GM10248 (cell line): ENCODE measurements around the gene BBX.

Experiments
- CTCF ChIA-PET: fragments of 300-600 bp; sonication (Branson Sonifier 250); formaldehyde crosslinking; extraction: SDS; loops from one replicate; lab custom pipeline; 2021; ENCODE audit warnings: antibody characterized with exemption; lab: Yijun Ruan, JAX
- POLR2A ChIA-PET: fragments of 350-650 bp; sonication (Branson Sonifier 250); formaldehyde crosslinking; extraction: SDS; loops from one replicate; lab custom pipeline; 2020; ENCODE audit warnings: antibody characterized with exemption; lab: Yijun Ruan, JAX
- DNase-seq: peaks from one replicate; pipeline ENCODE4 v3.0.0; 2012; ENCODE audit errors: extremely low spot score
- TF ChIP-seq, protein P1 (sequence below): IDR thresholded peaks from 2 replicates; pipeline ENCODE4 v1.5.1; 2012; ENCODE audit warnings: mild to moderate bottlenecking, low read depth; ENCODE audit errors: extremely low read depth, missing control alignments, control extremely low read depth

Gene BBX

DNA sequence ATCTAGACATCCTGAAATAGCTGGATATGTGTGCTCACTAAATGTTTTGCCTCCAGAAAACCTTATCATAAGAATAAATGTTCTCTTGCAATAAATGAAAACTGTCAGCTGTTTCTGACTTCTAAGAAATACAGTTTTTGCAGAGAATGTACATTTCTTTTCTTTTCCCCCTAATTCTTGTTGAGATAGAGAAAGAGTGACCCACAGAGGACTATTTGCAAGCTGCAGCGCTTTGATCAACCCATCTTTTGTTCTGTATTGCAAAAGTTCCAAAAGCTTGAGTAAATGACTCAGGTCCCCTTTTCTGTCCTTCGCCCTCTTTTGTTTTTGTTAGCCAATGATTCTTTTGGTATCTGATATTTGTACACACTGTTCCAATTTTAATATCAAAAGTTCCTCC lies 141.9 kb downstream of the BBX start:
- no peak for DNase-seq
- POLR2A ChIA-PET, result no interaction called here
- TF ChIP-seq, protein P1, sequence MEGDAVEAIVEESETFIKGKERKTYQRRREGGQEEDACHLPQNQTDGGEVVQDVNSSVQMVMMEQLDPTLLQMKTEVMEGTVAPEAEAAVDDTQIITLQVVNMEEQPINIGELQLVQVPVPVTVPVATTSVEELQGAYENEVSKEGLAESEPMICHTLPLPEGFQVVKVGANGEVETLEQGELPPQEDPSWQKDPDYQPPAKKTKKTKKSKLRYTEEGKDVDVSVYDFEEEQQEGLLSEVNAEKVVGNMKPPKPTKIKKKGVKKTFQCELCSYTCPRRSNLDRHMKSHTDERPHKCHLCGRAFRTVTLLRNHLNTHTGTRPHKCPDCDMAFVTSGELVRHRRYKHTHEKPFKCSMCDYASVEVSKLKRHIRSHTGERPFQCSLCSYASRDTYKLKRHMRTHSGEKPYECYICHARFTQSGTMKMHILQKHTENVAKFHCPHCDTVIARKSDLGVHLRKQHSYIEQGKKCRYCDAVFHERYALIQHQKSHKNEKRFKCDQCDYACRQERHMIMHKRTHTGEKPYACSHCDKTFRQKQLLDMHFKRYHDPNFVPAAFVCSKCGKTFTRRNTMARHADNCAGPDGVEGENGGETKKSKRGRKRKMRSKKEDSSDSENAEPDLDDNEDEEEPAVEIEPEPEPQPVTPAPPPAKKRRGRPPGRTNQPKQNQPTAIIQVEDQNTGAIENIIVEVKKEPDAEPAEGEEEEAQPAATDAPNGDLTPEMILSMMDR, result no peak
- CTCF ChIA-PET, result interaction anchor here (1.0 to 2.9 kb wide), 5 partner anchors 11 to 75 kb away, joined by 3 to 18 read pairs (median 3); no protein-coding TSS in a partner anchor

DNA sequence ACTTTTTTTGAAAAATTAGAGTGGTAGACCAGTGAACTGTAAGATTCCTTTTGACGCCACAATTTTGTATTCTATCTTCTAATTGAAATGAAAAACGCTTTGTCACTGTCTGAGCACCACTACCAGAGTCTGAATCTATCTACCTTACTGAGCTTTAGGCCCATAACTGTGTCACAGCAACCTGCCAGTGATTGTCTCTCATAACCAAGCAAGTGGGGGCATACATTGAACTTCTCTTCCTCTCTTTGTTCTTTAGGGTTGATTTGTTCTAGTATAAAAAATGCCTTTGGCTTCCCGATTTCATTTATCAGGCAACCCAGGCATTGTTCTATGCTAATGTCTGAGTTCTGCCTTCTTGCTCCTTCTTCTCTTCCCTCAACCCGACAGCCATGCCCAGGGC lies 142.6 kb downstream of the BBX start:
- TF ChIP-seq, protein P1, result no peak
- ChIA-PET POLR2A (no interaction called here), CTCF (interaction anchor here (1.0 to 2.9 kb wide), 5 partner anchors 10 to 74 kb away, joined by 3 to 18 read pairs (median 3); no protein-coding TSS in a partner anchor)
- DNase-seq, result no peak

DNA sequence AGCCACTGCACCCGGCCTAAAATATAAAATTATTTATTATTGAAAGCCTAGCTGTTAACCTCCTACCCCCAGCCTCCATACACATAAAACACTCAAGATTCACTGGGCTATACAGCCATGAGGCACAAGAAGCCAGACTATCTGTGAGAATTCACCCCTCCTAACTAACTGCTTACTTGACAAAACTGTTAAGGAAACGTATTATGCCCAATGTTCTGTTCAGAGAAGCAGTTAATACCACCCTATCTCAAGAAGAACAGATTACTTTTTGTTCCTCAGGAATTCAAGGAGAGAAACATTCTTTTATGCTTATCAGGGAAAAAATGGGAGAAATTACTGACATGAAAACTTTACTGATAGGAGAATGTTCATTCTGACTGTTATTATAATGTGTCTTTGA lies 144.1 kb downstream of the BBX start:
- ChIA-PET POLR2A (no interaction called here), CTCF (interaction anchor here (1.2 to 2.9 kb wide), 2 partner anchors 9 to 11 kb away, joined by 3 to 18 read pairs; no protein-coding TSS in a partner anchor)
- no peak for DNase-seq
- TF ChIP-seq, protein P1, result no peak

DNA sequence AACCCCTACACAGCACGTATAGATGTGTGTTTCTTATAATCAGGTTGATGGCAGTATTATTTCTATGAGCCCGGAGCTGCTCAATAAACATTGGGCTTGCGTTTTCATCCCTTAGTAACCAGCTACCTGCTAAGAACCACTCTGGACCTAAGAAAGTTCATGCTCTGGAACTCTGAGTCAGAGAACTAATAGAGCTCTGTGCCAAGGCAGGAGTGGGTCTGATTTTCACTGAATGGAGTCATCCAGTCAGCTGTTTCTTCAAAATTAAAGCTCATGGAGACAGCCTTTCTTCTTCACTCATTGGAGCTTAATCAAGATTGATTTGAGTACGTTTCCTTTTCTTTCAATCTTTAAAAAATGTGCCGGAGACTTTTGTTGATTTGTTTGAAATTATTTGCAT lies 145.7 kb downstream of the BBX start:
- DNase-seq, result no peak
- ChIA-PET CTCF (interaction anchor here (1.3 to 1.7 kb wide), 4 partner anchors 8 to 93 kb away, joined by 3 to 6 read pairs (median 4); no protein-coding TSS in a partner anchor), POLR2A (no interaction called here)
- TF ChIP-seq, protein P1, result no peak

DNA sequence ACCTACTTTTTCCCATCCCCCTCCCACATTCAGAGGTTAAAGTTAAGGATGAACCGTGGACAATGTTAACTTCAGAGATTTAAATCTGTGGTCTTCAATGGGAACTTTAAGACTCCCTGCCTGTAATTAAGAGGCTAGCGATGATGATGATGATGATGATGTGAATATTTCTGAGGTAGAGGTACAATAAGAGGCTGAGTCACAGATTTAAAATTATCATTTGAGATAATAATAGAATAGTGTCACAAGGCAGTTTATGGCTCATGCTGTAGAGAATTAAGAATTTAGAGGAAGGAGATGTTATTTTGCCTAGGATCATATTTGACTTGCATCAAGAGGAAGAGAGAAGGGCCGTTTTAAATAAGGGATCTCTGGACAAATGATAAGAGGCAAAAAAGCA lies 146.2 kb downstream of the BBX start:
- POLR2A ChIA-PET, result no interaction called here

DNA sequence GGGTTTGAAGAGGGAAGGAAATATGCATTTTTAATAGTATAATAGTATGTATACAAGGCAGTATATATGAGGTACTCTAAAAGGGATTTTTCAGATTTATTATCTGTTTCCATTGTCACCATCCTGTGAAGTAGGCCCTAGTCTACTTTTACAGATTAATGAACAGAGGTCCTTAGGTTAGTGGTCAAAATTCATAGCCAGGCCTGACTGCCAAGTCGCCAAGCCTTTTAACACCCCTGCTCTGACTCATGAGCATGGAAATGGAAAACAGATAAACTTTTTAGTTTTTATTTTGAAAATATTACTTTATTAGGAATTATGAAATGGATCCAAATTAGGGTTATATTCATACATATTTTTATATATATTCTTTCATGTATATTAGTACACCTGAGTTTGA lies 146.9 kb downstream of the BBX start:
- POLR2A ChIA-PET, result no interaction called here
- TF ChIP-seq, protein P1, result no peak
- CTCF ChIA-PET, result interaction anchor here (1.3 to 4.6 kb wide), 3 partner anchors 9 to 95 kb away, joined by 3 to 24 read pairs (median 6); no protein-coding TSS in a partner anchor
- no peak for DNase-seq

More for the DNA sequence above, 146.2 kb downstream of the BBX start:
- CTCF ChIA-PET, result interaction anchor here (1.3 to 4.6 kb wide), 6 partner anchors 7 to 94 kb away, joined by 3 to 24 read pairs (median 4); no protein-coding TSS in a partner anchor
- TF ChIP-seq, protein P1, result no peak
- DNase-seq, result no peak
